EH (cell line): ENCODE results near the gene ELAPOR1.

Source experiments
- DNase-seq: peaks from one replicate; pipeline ENCODE4 v3.0.0-alpha.2; 2015; ENCODE audit warnings: low read depth

ELAPOR1 gene

GRCh38 chr1:109113590-109114341, at the start of gene ELAPOR1:
Gene ELAPOR1, plus strand, starts transcription at chr1:109114115. Its CDS starts 69 bp downstream, at chr1:109114184.
- peak; percentile 60 for DNase-seq

GRCh38 chr1:109065137-109065536, 48.8 kb upstream of the ELAPOR1 start:
- no peak for DNase-seq

GRCh38 chr1:109067883-109068282, 46.0 kb upstream of the ELAPOR1 start:
- DNase-seq = no peak

GRCh38 chr1:109069294-109069693, 44.6 kb upstream of the ELAPOR1 start:
- no peak for DNase-seq

GRCh38 chr1:109075531-109076490, 38.1 kb upstream of the ELAPOR1 start, which contains the start of gene TAF13:
Gene TAF13, minus strand, starts transcription at chr1:109076003. Its CDS starts 56 bp downstream, at chr1:109075947.
- peak; percentile 97 for DNase-seq

- no peak for DNase-seq
These were observed 35.6 kb upstream of the ELAPOR1 start for GRCh38 chr1:109078317-109078716.

- no peak for DNase-seq
These were observed 34.7 kb upstream of the ELAPOR1 start for GRCh38 chr1:109079240-109079622.

GRCh38 chr1:109080441-109081082, 33.4 kb upstream of the ELAPOR1 start:
- DNase-seq = no peak

GRCh38 chr1:109083501-109083900, 30.4 kb upstream of the ELAPOR1 start:
- DNase-seq = no peak

- no peak for DNase-seq
These were observed 30.0 kb upstream of the ELAPOR1 start for GRCh38 chr1:109083923-109084322.

- DNase-seq = no peak
These were observed 29.1 kb upstream of the ELAPOR1 start for GRCh38 chr1:109084563-109085517.

- DNase-seq = peak; percentile 55
These were observed 24.5 kb upstream of the ELAPOR1 start for GRCh38 chr1:109089242-109090015.

- peak; percentile 94 for DNase-seq
These were observed 23.5 kb upstream of the ELAPOR1 start, which contains the start of gene TMEM167B for GRCh38 chr1:109090196-109091077. Gene TMEM167B, plus strand, starts transcription at chr1:109090764. Its CDS starts 109 bp downstream, at chr1:109090873.

- peak; percentile 69 for DNase-seq
These were observed 22.7 kb upstream of the ELAPOR1 start for GRCh38 chr1:109091078-109091838.

GRCh38 chr1:109091839-109092193, 22.1 kb upstream of the ELAPOR1 start:
- peak; percentile 54 for DNase-seq

GRCh38 chr1:109094377-109094803, 19.5 kb upstream of the ELAPOR1 start:
- peak; percentile 78 for DNase-seq

- no peak for DNase-seq
These were observed 19.0 kb upstream of the ELAPOR1 start for GRCh38 chr1:109094871-109095270.

- no peak for DNase-seq
These were observed 18.3 kb upstream of the ELAPOR1 start for GRCh38 chr1:109095631-109096030.
